HepG2 (cell line): ENCODE data around the gene STIM1. TPM values are rescaled to one million over a fixed set of nuclear protein-coding genes. Genes with fewer than 3 reads are reported as not detected.
A peak's percentile ranks its signal among the peaks of the same experiment; 100 is the strongest.

Source experiments
- ATAC-seq: fragments of 200-7000 bp; cut with Tn5 transposase; 3 replicates; pipeline ENCODE4 v1.9.1; 2020; ENCODE audit warnings: mild to moderate bottlenecking, moderate library complexity
- BruUV-seq: library from RNA; stranded (reverse); fragments of 400-500 nt; replicated peaks from 2 replicates; lab custom pipeline; 2021; lab: Mats Ljungman, UMichigan
- CTCF ChIA-PET: fragments of 300-600 bp; formaldehyde crosslinking; extraction: SDS; loops from one replicate; lab custom pipeline; 2021; ENCODE audit warnings: low total read pairs, inconsistent platforms, low intra/inter-chr PET ratio; lab: Yijun Ruan, JAX
- POLR2A ChIA-PET: fragments of 350-600 bp; sonication (Branson Sonifier 250); formaldehyde crosslinking; loops from one replicate; lab custom pipeline; 2020; ENCODE audit warnings: antibody characterized with exemption, inconsistent platforms; lab: Yijun Ruan, JAX
- DNase-seq: peaks from one replicate; pipeline ENCODE4 v3.0.0-alpha.2; 2015; ENCODE audit warnings: low spot score
- FAIRE-seq: peaks from 3 replicates; lab custom pipeline; 2011; peaks lifted over from hg19 to GRCh38; lab: Jason Lieb, UNC
- H2AFZ ChIP-seq: one replicate; pipeline ENCODE4 v1.6.1; 2011; ENCODE audit warnings: low read length, inconsistent platforms
- H3K27ac ChIP-seq: fragments of 300-600 bp; 3 replicates; pipeline ENCODE4 v1.8.0; 2011; ENCODE audit warnings: mixed run types, mild to moderate bottlenecking, mixed read lengths, low read length, inconsistent platforms; ENCODE audit not compliant: insufficient read depth; ENCODE audit errors: extremely low read length
- H3K27me3 ChIP-seq, 2 experiments: fragments of 200-600 bp in 1 of 2; 2 replicates in 1 of 2; 3 replicates in 1 of 2; pipeline versions ENCODE4 v1.6.0 to v1.8.0; 2011; ENCODE audit warnings: low read length in 2 of 2, mild to moderate bottlenecking in 2 of 2, moderate library complexity in 2 of 2, inconsistent platforms in 1 of 2; ENCODE audit not compliant: insufficient read depth in 2 of 2, control insufficient read depth in 1 of 2
- H3K36me3 ChIP-seq, 2 experiments: fragments of 200-600 bp in 1 of 2; replicated peaks in 1 of 2; 2 replicates in 1 of 2; 3 replicates in 1 of 2; pipeline versions ENCODE4 v1.5.1 to v1.8.0; 2011; ENCODE audit warnings: low read length in 2 of 2, inconsistent platforms in 1 of 2; ENCODE audit not compliant: insufficient read depth in 2 of 2, control insufficient read depth in 1 of 2
- H3K4me1 ChIP-seq: 2 replicates; pipeline ENCODE4 v1.5.1; 2012; ENCODE audit warnings: low read length, inconsistent platforms; ENCODE audit not compliant: insufficient read depth
- H3K4me2 ChIP-seq: 2 replicates; pipeline ENCODE4 v1.6.0; 2011; ENCODE audit warnings: low read depth, low read length, inconsistent platforms
- H3K4me3 ChIP-seq, 3 experiments: fragments of 200-600 bp in 1 of 3; sonication (generic), shearing (Covaris generic) in 1 of 3; replicated peaks in 1 of 3; 2 replicates each; pipeline ENCODE4 v1.5.1; 2011 to 2016; ENCODE audit warnings: low read length in 3 of 3, inconsistent platforms in 2 of 3, low read depth in 2 of 3, mild to moderate bottlenecking in 2 of 3, control low read depth in 1 of 3, mixed read lengths in 1 of 3; ENCODE audit not compliant: insufficient read depth in 1 of 3
- H3K79me2 ChIP-seq: one replicate; pipeline ENCODE4 v1.6.1; 2011; ENCODE audit warnings: low read length, inconsistent platforms; ENCODE audit not compliant: insufficient read depth
- H3K9ac ChIP-seq: 2 replicates; pipeline ENCODE4 v1.6.0; 2011; ENCODE audit warnings: mild to moderate bottlenecking, low read depth, low read length, inconsistent platforms; ENCODE audit not compliant: insufficient read depth
- H3K9me3 ChIP-seq: 2 replicates; pipeline ENCODE4 v1.5.1; 2012; ENCODE audit warnings: mild to moderate bottlenecking, low read length
- H4K20me1 ChIP-seq: 2 replicates; pipeline ENCODE4 v1.6.0; 2011; ENCODE audit warnings: inconsistent platforms, mild to moderate bottlenecking, low read length, moderate library complexity; ENCODE audit not compliant: insufficient read depth
- ASH2L ChIP-seq: fragments of 300-600, 200-600 bp; sonication (generic); IDR thresholded peaks from 2 replicates; pipeline ENCODE4 v1.7.0; 2017; ENCODE audit warnings: low read depth, mild to moderate bottlenecking, moderate library complexity, mixed read lengths, low read length; ENCODE audit not compliant: insufficient read length
- RFX3 ChIP-seq: IDR thresholded peaks from 2 replicates; pipeline ENCODE4 v1.6.1; 2016; ENCODE audit warnings: missing biosample characterization, missing genetic modification reagents
- TEF ChIP-seq: sonication (generic); formaldehyde crosslinking; IDR thresholded peaks from 2 replicates; pipeline ENCODE4 v1.5.0; 2020; ENCODE audit warnings: missing genetic modification reagents
- ZBTB43 ChIP-seq: sonication (generic); formaldehyde crosslinking; conservative IDR thresholded peaks from 2 replicates; pipeline ENCODE4 v1.4.0; 2020; ENCODE audit warnings: missing genetic modification reagents
- ZNF30 ChIP-seq: sonication (generic); formaldehyde crosslinking; IDR thresholded peaks from 2 replicates; pipeline ENCODE4 v1.5.0; 2020; ENCODE audit warnings: mild to moderate bottlenecking, missing genetic modification reagents
- WGBS: methylation state at CpG from one replicate; pipeline ENCODE4 v1.1.6; 2017; ENCODE audit warnings: low lambda C conversion rate; 5-methylcytosine and 5-hydroxymethylcytosine counted together
- in situ Hi-C: cut with HindIII; loops from 2 replicates; pipeline ENCODE4 v1.10.0; 2017; ENCODE audit warnings: low pct_unique_long_range_greater_than_20kb; ENCODE audit not compliant: extremely low pct_ligation_motif_present
- intact Hi-C: fragments of 100-400 bp; cut with micrococcal nuclease; formaldehyde crosslinking; loops from one replicate; pipeline ENCODE4 v1.10.0; 2022; ENCODE audit not compliant: unreplicated experiment
- polyA plus RNA-seq, 8 experiments: library from polyadenylated mRNA; depleted of rRNA in 3 of 8; stranded (reverse) in 7 of 8; unstranded in 1 of 8; fragments of >200 nt; fragmentation: Illumina TruSeq in 4 of 8; extraction: Trizol in 4 of 8; gene quantifications; 2 replicates each; pipeline versions ENCODE4 v1.2.1 to v1.2.3, GENCODE V29; 2011 to 2016; ENCODE audit warnings: low read depth in 4 of 8, missing spikeins in 1 of 8, mixed read lengths in 1 of 8; ENCODE audit not compliant: insufficient read depth in 1 of 8
- total RNA-seq, 5 experiments: library from RNA; depleted of rRNA; stranded (reverse); fragments of >200 nt; fragmentation: Illumina TruSeq; extraction: Trizol; gene quantifications; 2 replicates each; pipeline ENCODE4 v1.2.3, GENCODE V29; 2016; ENCODE audit warnings: low read depth in 1 of 5

Gene STIM1
- total and polyA plus RNA-seq, 2 of the 13 experiments (the other 11 are each of a cell fraction or from before 2014, with no cell fraction given) = 19.2 to 28.5 TPM

GRCh38 chr11:3876613-3877012 lies 21.1 kb downstream of the STIM1 start:
- Histone ChIP-seq H3K9ac (no peak overlapping the region), H3K27ac (peak overlapping the region; percentile 74), H3K4me1 (peaks cover 74% of the 10 kb centered on the region), H2AFZ (no peak overlapping the region), H3K27me3 (no peaks in the 10 kb centered on the region), H3K4me3 (no peak overlapping the region), H3K9me3 (no peaks in the 10 kb centered on the region), H3K79me2 (peaks cover 61% of the 10 kb centered on the region), H3K4me2 (0 out of 2 replicates have a peak overlapping the region, but pooled peaks have one; percentile 5), H3K36me3 (0 out of 5 replicates have a peak, but pooled peaks cover 0 to 1% of the 10 kb centered on the region in 2 experiments)
- ChIA-PET CTCF (no interaction called here), POLR2A (interaction anchor here (1.0 to 2.3 kb wide), 6 partner anchors 8 to 29 kb away, joined by 3 to 10 read pairs (median 4); partner anchors contain the start of gene STIM1)
- no peak for DNase-seq
- no TSS peak for BruUV-seq
- intact Hi-C loops = loop anchor here (2.0 kb wide), 1 partner anchor 20 kb away; no protein-coding TSS in a partner anchor
- WGBS = 82% methylated on average over 3 of the region's 3 CpGs
- in situ Hi-C loops = no loop called here
- FAIRE-seq = no peak
- TF ChIP-seq ASH2L (no peak), ZBTB43 (CRISPR knock-in tag) (no peak), TEF (CRISPR knock-in tag) (no peak), ZNF30 (no peak), RFX3 (CRISPR knock-in tag) (no peak)
- TF ChIP-seq, all 625 proteins: peak for 0
- no peak for ATAC-seq
- H4K20me1 ChIP-seq = no peaks in the 10 kb centered on the region
